Fibroblast of gingiva (primary cell): ENCODE results near the gene PIK3AP1.

ENCODE experiments used
- DNase-seq: peaks from one replicate; pipeline ENCODE4 v3.0.0-alpha.2; 2011; ENCODE audit warnings: low read depth

The PIK3AP1 gene

GRCh38 chr10:96641396-96642295, 78.7 kb downstream of the PIK3AP1 start:
- DNase-seq: no peak

GRCh38 chr10:96639899-96640298, 80.4 kb downstream of the PIK3AP1 start:
- DNase-seq: no peak

- DNase-seq: no peak
These were observed 81.6 kb downstream of the PIK3AP1 start for GRCh38 chr10:96638696-96639095.

GRCh38 chr10:96638120-96638519, 82.2 kb downstream of the PIK3AP1 start:
- no peak for DNase-seq

- DNase-seq: no peak
These were observed 82.6 kb downstream of the PIK3AP1 start for GRCh38 chr10:96637709-96638108.

GRCh38 chr10:96636551-96636950, 83.8 kb downstream of the PIK3AP1 start:
- no peak for DNase-seq

DNA sequence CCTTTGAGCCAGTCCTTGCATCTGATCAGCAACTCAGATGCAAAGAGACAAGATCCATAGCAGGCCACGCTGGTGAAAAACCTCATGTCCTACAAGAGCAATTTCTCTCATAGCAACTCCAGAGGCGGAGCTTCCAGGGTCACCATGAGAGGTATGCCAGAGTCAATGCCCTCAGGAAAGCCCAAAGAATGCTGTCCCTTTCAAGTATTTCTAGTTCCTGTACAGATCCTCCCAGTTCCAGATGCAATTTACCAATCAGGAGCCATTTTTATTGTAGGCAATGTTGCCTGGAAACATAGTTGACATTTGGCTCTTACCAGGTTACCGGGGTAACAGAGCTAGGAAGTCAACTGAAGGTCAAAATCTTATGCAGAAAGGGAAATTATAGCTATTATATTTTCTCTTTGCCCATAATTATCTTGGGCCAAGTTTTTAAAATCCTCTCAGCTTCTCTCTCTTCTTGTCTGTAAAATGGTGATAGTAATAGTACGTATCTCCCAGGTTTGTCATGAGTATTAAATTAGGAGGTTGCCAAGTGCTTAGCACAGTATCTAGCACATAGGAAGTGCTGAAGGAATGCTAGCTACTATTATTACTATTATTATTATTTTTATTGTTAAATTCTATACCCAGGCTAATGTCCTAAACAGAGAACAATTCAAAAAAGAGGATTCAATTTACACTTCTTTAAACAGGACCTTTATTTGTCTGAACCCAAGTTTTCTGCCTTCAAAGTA, 87.2 kb downstream of the PIK3AP1 start:
- no peak for DNase-seq

DNA sequence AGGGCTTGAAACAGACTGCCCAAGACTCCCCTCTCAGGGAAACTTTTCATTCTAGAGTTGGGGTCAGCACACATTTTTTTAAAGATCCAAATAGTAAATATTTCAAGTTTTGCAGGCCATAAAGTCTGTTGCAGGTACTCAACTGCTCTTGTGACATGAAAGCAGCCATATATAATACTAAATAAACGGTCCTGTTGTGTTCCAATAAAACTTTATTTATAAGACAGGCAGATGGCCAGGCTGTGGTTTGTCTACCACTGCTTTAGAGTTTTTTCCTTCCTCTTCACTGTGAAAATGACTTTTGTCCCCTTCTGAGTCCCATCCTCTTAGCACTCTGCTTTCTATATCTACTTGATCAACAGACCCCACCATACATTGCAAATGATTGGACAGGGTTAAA, 93.0 kb downstream of the PIK3AP1 start:
- no peak for DNase-seq

- DNase-seq: no peak
These were observed 93.5 kb downstream of the PIK3AP1 start for GRCh38 chr10:96626795-96627194.

- DNase-seq: no peak
These were observed 95.1 kb downstream of the PIK3AP1 start for GRCh38 chr10:96625173-96625572.

GRCh38 chr10:96622013-96622787, 98.1 kb downstream of the PIK3AP1 start:
- no peak for DNase-seq

DNA sequence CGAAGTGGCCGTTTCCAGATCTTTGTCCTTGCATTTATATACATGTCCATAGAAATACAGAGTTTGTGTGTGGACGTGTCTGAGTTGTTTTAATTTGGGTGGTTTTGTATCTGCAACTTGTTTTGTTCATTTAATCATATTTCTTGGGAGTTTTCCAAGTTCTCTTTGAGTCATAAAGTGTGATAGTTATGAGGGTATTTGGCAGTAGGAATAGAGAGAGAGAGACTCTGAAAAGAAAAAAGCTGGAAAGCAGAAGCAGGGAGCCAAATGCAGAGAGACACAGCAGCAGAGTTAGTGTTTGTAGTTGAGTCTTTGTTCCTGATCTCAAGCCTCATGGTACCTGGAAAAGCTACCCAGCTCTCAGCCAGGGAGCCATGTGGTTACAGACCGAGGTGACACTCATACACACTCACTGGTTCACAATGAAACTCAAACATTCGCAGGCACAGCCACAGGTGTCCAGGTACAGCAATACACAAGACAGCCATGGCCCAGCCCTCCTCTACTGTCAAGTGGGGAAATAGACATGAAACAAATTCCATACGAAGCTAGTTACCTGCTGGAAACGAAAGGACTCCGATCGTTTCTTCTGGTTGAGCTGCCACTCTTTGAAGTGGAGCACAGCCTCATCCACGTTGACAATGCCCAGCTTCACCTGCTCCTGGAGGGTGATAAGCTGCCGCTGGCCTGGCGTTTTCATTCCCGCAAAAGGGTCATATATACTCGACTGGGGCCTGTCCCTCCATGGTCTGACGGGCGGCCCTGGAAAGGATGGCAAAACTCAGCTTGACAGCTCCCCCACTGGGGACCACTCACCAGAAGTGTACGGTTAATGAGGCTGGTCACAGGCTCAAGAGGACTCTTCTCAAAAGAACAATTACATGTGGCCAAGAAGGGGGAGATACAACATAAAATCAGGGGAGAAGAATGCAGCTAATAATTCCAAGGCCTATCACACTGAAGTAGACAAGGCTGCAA, 100.2 kb downstream of the PIK3AP1 start:
- no peak for DNase-seq

DNA sequence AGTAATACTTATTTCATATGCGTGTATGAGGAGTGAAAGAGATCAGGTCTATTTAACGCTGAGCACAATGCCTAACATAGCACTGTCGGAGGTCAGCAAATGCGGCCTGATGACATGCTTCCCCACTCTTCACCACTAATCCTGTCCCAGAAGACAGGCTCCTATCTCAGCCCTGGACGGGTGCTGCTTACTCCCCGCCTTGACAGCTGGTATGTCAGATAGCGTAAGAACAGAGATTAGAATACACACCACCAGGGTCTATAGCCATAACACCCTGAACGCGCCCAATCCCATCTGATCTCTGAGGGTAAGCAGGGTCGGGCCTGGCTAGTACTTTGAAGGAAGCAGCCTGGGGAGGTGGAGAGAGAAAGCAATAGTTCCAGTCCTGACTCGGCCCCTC, 101.2 kb downstream of the PIK3AP1 start:
- DNase-seq: no peak

DNA sequence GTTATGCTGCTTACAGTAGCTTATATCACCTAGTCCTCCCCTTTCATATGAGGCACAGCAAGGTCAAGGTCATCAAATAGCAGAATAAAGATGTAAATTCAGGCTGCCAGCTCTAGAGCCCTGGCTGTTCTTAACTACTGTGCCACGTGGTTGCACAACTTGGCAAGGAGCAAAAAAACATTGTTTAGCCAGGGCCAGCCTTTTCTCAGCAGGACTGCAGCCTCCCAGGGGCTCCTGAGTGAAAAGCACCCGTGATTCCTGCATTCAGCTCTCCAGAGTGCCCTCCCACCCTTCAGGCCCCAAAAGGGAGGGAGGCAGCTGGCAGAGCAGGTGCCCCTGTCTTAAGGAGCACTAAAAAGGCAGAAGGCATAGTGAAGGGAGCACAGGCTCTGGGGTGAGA, 101.7 kb downstream of the PIK3AP1 start:
- DNase-seq: peak; percentile 47

GRCh38 chr10:96616961-96617360, 103.4 kb downstream of the PIK3AP1 start:
- DNase-seq: no peak

DNA sequence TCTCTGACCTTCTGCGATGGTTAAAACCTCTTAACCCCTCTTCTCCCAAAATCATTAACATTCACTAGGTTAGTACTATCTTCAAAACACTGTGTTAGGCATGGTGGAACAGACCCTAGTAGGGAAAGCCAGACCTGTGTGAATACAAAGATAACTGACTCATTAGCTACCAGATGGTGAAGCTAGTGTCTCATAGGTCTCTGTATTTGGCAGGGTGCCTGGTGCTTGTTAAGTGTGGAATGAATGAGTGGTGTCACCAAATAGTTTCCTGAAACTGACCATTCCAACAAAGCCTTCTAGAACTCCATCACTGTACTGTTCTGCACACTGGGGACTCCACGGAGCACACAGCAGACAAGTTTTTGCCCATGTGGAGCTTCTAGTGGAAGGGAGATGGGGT, 105.8 kb downstream of the PIK3AP1 start:
- DNase-seq: peak; percentile 28

- no peak for DNase-seq
These were observed 106.7 kb downstream of the PIK3AP1 start for GRCh38 chr10:96613576-96613975.

DNA sequence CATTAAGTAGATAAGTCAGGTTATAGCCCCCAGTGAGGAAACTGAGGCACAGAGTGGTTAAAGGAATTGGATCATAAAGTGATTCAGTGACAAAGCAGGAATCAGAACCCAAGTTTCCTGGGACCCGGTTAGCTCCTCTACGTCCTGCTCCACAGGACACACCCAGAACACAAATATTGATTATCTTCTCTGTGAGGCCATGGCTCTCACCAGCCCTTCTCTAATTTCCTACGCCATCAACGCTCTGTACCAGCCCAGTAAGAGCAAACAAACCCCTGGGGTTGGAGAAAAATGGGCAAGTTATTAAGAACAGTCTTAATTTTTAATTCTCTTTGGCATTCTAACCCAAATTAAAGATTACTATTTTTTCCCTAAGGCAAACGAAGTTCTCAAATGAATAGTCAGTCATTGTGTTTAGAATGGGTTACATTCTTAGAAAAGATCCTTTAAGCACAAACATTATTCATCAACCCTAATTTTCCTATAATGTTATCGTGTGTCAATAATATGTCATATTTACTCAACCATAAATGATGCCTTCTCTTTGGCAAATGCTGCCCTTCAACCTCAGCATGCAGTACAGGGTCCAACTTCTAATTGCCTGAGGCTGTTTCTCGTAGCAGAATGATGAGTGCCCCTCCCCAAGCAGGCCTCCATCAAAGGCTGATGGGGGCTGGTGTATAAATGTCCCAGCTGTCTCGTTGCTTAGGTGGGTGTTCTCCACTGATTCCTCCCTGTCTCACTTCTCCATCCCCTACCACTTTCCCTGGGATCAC, 108.1 kb downstream of the PIK3AP1 start:
- no peak for DNase-seq

- no peak for DNase-seq
These were observed 109.5 kb downstream of the PIK3AP1 start for GRCh38 chr10:96610817-96611216.

GRCh38 chr10:96609510-96609909, 110.8 kb downstream of the PIK3AP1 start:
- no peak for DNase-seq

GRCh38 chr10:96608805-96609204, 111.5 kb downstream of the PIK3AP1 start:
- no peak for DNase-seq
